ENCODE results near the gene VAMP8.
"Not testable (repeated sequence)": the region's sequence is repeated elsewhere in the genome, so short reads cannot be mapped to it uniquely, and the experiment has no call there.

Gene VAMP8

GRCh38 chr2:85550486-85550885 lies 26.9 kb upstream of the VAMP8 start:
- TF ChIP-seq JUND (IDR thresholded peaks at IDR 0.05; ENCODE audit: low read depth), result no peak
- DNase-seq (ENCODE audit: low read depth in 1 of 2, low spot score in 1 of 2), result peak in 1 of 2 experiments; percentile 29
- in situ Hi-C loops (cut with HindIII; ENCODE audit: low pct_unique_long_range_greater_than_20kb, low sequenced_read_pairs), result no loop called here

DNA sequence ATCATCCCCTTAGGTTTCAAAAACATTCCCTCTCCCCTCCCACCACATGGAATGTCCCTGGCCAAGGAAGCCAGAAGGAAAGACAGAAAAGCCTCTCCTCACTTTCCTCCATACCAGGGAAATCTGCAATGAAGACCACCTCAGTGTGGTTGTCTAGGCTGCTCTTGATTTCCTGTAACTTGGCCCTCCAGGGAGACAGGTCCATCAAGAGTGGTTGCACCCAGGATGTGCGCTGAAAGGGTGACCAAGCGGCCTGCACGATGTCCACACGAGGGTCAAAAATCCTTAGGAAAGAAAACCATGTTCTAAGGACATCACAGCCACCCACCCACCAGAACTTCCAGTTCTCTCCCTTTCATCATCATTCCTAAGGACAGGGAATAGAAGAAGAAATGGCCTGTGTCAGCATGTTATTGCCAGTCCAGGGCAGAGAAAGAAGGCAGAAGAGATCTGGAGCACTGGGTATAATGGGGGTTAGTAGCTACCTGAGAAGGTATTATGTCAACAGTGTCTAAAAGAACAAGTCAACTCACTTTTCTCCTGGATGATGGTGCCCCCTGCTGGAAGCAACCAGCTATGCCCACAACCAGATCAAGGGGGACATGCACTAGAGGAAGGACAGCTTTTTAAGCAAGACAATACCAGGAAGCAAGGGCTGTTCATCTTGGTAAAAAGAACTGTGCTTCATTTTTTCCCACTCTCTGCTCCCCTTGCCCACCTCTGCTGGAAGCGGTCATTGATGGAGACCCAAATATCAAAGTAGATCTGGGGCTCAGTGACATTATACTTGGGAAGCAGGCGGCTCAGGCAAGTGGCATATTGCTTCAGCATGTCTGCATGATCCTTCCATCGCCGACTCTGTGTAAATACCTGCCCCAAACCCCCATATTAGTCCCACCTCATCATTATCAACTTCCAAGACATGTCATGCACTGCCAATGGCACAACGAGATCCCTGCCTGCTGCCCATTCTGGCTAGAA lies 25.4 kb upstream of the VAMP8 start:
- peak; percentile 41 to 85 for DNase-seq (ENCODE audit: low read depth in 1 of 2, low spot score in 1 of 2)
- TF ChIP-seq JUND (IDR thresholded peaks at IDR 0.05; ENCODE audit: low read depth), result no peak
- in situ Hi-C loops (cut with HindIII; ENCODE audit: low pct_unique_long_range_greater_than_20kb, low sequenced_read_pairs), result no loop called here

DNA sequence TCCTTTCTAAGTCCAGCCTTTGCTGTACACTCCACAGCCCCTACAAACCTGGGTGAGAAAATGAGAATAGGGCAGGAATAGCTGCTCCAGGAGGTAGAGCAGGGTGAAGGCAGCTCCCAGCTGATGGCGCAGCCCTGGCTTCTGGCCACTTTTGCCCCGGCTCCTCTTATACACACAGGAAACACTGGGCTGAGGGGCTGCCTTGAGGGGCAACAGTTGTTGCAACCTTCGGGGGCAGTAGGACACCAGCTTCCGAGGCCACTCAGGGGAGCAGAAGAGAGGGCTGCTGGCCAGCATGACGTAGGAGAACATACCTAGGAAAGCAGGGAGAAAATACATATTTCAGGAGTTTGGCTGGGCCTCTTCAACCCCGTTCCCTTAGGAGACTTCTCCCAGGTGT lies 24.2 kb upstream of the VAMP8 start:
- TF ChIP-seq JUND (IDR thresholded peaks at IDR 0.05; ENCODE audit: low read depth), result no peak
- DNase-seq (ENCODE audit: low read depth in 1 of 2, low spot score in 1 of 2), result no peak
- in situ Hi-C loops (cut with HindIII; ENCODE audit: low pct_unique_long_range_greater_than_20kb, low sequenced_read_pairs), result no loop called here

- in situ Hi-C loops (cut with HindIII; ENCODE audit: low pct_unique_long_range_greater_than_20kb, low sequenced_read_pairs), result no loop called here
These were observed 22.3 kb upstream of the VAMP8 start for GRCh38 chr2:85554980-85555612.

GRCh38 chr2:85557130-85557529 lies 20.3 kb upstream of the VAMP8 start:
- DNase-seq (ENCODE audit: low read depth in 1 of 2, low spot score in 1 of 2), result no peak
- TF ChIP-seq JUND (IDR thresholded peaks at IDR 0.05; ENCODE audit: low read depth), result no peak
- in situ Hi-C loops (cut with HindIII; ENCODE audit: low pct_unique_long_range_greater_than_20kb, low sequenced_read_pairs), result no loop called here

More at GRCh38 chr2:85554980-85555612, 22.3 kb upstream of the VAMP8 start:
- no peak for TF ChIP-seq JUND (IDR thresholded peaks at IDR 0.05; ENCODE audit: low read depth)
- DNase-seq (ENCODE audit: low read depth in 1 of 2, low spot score in 1 of 2), result no peak

- TF ChIP-seq JUND (IDR thresholded peaks at IDR 0.05; ENCODE audit: low read depth), result no peak
- DNase-seq (ENCODE audit: low read depth in 1 of 2, low spot score in 1 of 2), result no peak
- in situ Hi-C loops (cut with HindIII; ENCODE audit: low pct_unique_long_range_greater_than_20kb, low sequenced_read_pairs), result no loop called here
These were observed 19.2 kb upstream of the VAMP8 start for GRCh38 chr2:85558160-85558559.

DNA sequence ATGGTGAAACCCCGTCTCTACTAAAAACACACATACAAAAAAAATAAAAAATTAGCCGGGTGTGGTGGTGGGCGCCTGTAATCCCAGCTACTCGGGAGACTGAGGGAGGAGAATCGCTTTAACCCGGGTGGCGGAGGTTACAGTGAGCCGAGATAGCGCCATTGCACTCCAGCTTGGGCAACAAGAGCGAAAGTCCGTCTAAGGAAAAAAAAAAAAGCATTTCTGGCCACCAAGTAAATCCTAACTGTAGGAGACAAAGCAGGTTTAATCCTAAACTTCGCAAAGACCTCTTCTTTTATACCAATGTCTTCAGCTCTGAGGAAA lies 17.0 kb upstream of the VAMP8 start:
- in situ Hi-C loops (cut with HindIII; ENCODE audit: low pct_unique_long_range_greater_than_20kb, low sequenced_read_pairs); DNase-seq (ENCODE audit: low read depth in 1 of 2, low spot score in 1 of 2): not testable (repeated sequence)

- in situ Hi-C loops (cut with HindIII; ENCODE audit: low pct_unique_long_range_greater_than_20kb, low sequenced_read_pairs), result no loop called here
- TF ChIP-seq JUND (IDR thresholded peaks at IDR 0.05; ENCODE audit: low read depth), result no peak
- DNase-seq (ENCODE audit: low read depth in 1 of 2, low spot score in 1 of 2), result no peak
These were observed 16.5 kb upstream of the VAMP8 start for GRCh38 chr2:85560812-85561279.

DNA sequence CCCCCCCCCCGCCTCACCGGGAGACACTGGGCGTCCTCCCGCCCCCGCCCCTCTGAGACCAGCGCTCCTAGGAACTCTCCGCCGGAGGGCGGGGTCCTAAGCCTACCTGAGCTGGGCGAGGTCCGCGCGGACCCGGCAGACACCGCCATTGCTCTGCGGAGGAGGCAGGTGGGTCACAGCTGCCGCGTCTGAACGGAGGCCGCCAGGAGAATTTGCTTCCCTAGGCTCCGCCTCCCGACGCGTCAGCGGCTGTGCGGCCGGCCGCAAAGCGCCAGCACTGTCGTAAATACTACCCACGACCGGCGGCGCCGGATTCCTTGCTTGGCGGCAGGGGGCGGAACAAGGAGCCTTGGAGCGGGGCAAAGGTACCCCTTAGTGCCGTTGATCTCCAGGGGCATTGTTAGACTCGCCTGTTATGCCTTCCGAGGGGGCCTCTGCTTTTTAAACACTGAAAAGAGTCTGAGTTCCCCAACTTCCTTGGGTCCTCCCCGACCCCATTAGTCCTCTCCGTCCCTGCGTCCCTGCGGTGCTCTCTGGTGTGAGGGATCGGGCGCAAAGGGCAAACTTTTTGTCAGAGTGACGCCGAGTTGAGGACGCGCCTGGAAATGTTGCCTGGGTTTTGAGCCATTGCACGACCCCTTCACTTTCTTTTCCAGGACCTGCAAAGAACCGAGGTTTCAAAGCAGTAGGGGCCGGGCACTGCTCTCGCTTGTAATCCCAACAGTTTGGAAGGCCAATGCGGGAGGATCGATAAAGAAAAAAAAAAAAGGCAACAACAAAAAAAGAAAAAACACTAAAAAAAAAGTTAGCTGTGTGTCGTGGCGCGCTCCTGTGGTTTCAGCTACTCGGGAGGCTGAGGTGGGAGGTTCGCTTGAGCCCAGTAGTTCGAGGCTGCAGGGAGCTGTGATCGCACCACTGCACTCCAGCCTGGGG lies 15.8 kb upstream of the VAMP8 start, which contains the start of gene GGCX:
Gene GGCX, minus strand, starts transcription at position 214 of the 933 bp plus-strand sequence. Its CDS starts 65 bp downstream, at position 149.
- no peak for TF ChIP-seq JUND (IDR thresholded peaks at IDR 0.05; ENCODE audit: low read depth)
- peak; percentile 58 to 92 for DNase-seq (ENCODE audit: low read depth in 1 of 2, low spot score in 1 of 2)
- in situ Hi-C loops (cut with HindIII; ENCODE audit: low pct_unique_long_range_greater_than_20kb, low sequenced_read_pairs), result no loop called here

- DNase-seq (ENCODE audit: low read depth in 1 of 2, low spot score in 1 of 2), result no peak
- no peak for TF ChIP-seq JUND (IDR thresholded peaks at IDR 0.05; ENCODE audit: low read depth)
- in situ Hi-C loops (cut with HindIII; ENCODE audit: low pct_unique_long_range_greater_than_20kb, low sequenced_read_pairs), result no loop called here
These were observed 13.2 kb upstream of the VAMP8 start for GRCh38 chr2:85564144-85564563.

- TF ChIP-seq JUND (IDR thresholded peaks at IDR 0.05; ENCODE audit: low read depth), result no peak
- no peak for DNase-seq (ENCODE audit: low read depth in 1 of 2, low spot score in 1 of 2)
- in situ Hi-C loops (cut with HindIII; ENCODE audit: low pct_unique_long_range_greater_than_20kb, low sequenced_read_pairs), result no loop called here
These were observed 11.1 kb upstream of the VAMP8 start for GRCh38 chr2:85566265-85566664.

- no peak for TF ChIP-seq JUND (IDR thresholded peaks at IDR 0.05; ENCODE audit: low read depth)
- in situ Hi-C loops (cut with HindIII; ENCODE audit: low pct_unique_long_range_greater_than_20kb, low sequenced_read_pairs), result no loop called here
- no peak for DNase-seq (ENCODE audit: low read depth in 1 of 2, low spot score in 1 of 2)
These were observed 1.6 kb upstream of the VAMP8 start for GRCh38 chr2:85575739-85576138.

Data from T47D (cell line).